IPS DF 19.7 (cell line): Measurements from ENCODE around the gene ITGAE.

Experiments
- DNase-seq: peaks from one replicate; pipeline ENCODE4 v3.0.0-alpha.2; 2013; ENCODE audit warnings: low read depth, low spot score

Gene ITGAE

GRCh38 chr17:3693829-3694231, 107.2 kb downstream of the ITGAE start:
- DNase-seq, result no peak

- no peak for DNase-seq
Observed at GRCh38 chr17:3693141-3693540, 107.8 kb downstream of the ITGAE start.

- DNase-seq, result no peak
Observed at GRCh38 chr17:3692346-3692745, 108.6 kb downstream of the ITGAE start.

- no peak for DNase-seq
Observed at GRCh38 chr17:3691617-3692067, 109.3 kb downstream of the ITGAE start.

- DNase-seq, result no peak
Observed at GRCh38 chr17:3690094-3690715, 110.8 kb downstream of the ITGAE start.

GRCh38 chr17:3689262-3690093, 111.5 kb downstream of the ITGAE start:
- DNase-seq, result no peak

- no peak for DNase-seq
Observed at GRCh38 chr17:3688852-3689261, 112.1 kb downstream of the ITGAE start.

GRCh38 chr17:3688027-3688553, 112.9 kb downstream of the ITGAE start:
- DNase-seq, result no peak

- DNase-seq, result no peak
Observed at GRCh38 chr17:3685174-3685573, 115.8 kb downstream of the ITGAE start.

GRCh38 chr17:3683054-3683511, 117.9 kb downstream of the ITGAE start:
- DNase-seq, result no peak

- DNase-seq, result no peak
Observed at GRCh38 chr17:3682033-3682432, 119.0 kb downstream of the ITGAE start.

- no peak for DNase-seq
Observed at GRCh38 chr17:3681565-3681964, 119.4 kb downstream of the ITGAE start.

GRCh38 chr17:3681057-3681456, 119.9 kb downstream of the ITGAE start:
- DNase-seq, result no peak

GRCh38 chr17:3679531-3680126, 121.4 kb downstream of the ITGAE start:
- no peak for DNase-seq

GRCh38 chr17:3678821-3679530, 122.0 kb downstream of the ITGAE start:
- DNase-seq, result no peak

GRCh38 chr17:3678095-3678820, 122.7 kb downstream of the ITGAE start:
- no peak for DNase-seq

GRCh38 chr17:3675886-3676285, 125.1 kb downstream of the ITGAE start:
- DNase-seq, result no peak

- no peak for DNase-seq
Observed at GRCh38 chr17:3672571-3672970, 128.4 kb downstream of the ITGAE start.

GRCh38 chr17:3669548-3669947, 131.4 kb downstream of the ITGAE start:
- no peak for DNase-seq

- DNase-seq, result no peak
Observed at GRCh38 chr17:3669085-3669347, 132.0 kb downstream of the ITGAE start.
